ENCODE results near the gene LZTR1.

GRCh38 chr22:20964799-20965103, 17.3 kb upstream of the LZTR1 start:
- TF ChIP-seq CTCF (conservative IDR thresholded peaks at IDR 0.05; ENCODE audit: low read depth, low read length): no peak
- TF ChIP-seq ELK1 (IDR thresholded peaks at IDR 0.05; ENCODE audit: borderline replicate concordance, low read depth, low read length): no peak
- TF ChIP-seq RAD21 (IDR thresholded peaks at IDR 0.05; ENCODE audit: low read length): no peak
- no peak for TF ChIP-seq RCOR1 (IDR thresholded peaks at IDR 0.05; ENCODE audit: insufficient replicate concordance, low read length)
